Gastroesophageal sphincter (tissue), 4 donors: ENCODE data around the gene ADAR. TPM values are rescaled to one million over a fixed set of nuclear protein-coding genes. Genes with fewer than 3 reads are reported as not detected.
A peak's percentile ranks its signal among the peaks of the same experiment; 100 is the strongest.

Experiments used
- ATAC-seq: fragments of 150-250 bp; one replicate; pipeline ENCODE4 v1.9.1; 2016; ENCODE audit warnings: mild to moderate bottlenecking, moderate library complexity
- H3K27ac ChIP-seq, 4 donors: fragments of 200-600 bp; sonication (generic) in 3 of 4; 1 replicate in 3 of 4; 2 replicates in 1 of 4; pipeline ENCODE4 v1.5.1; 2016 to 2019
- H3K27me3 ChIP-seq: fragments of 200-600 bp; sonication (generic); one replicate; pipeline ENCODE4 v1.5.1; 2019
- H3K36me3 ChIP-seq, 2 donors: fragments of 200-600 bp; sonication (generic); one replicate each; pipeline ENCODE4 v1.5.1; 2019; ENCODE audit warnings: control low read depth in 1 of 2
- H3K4me1 ChIP-seq, 3 donors: fragments of 200-600 bp; sonication (generic); 1 replicate in 2 of 3; 2 replicates in 1 of 3; pipeline ENCODE4 v1.5.1; 2016 to 2019; ENCODE audit warnings: control low read depth in 2 of 3
- H3K4me3 ChIP-seq, 2 donors: fragments of 200-600 bp; sonication (generic); one replicate each; pipeline ENCODE4 v1.5.1; 2019; ENCODE audit warnings: mild to moderate bottlenecking in 1 of 2, moderate library complexity in 1 of 2
- H3K9me3 ChIP-seq, 3 donors: fragments of 200-600 bp; sonication (generic); one replicate each; pipeline ENCODE4 v1.5.1; 2017 to 2019; ENCODE audit warnings: control low read depth in 2 of 3
- EP300 ChIP-seq: sonication (generic); formaldehyde crosslinking; IDR thresholded peaks from one replicate; pipeline ENCODE4 v1.6.1; 2017; ENCODE audit warnings: antibody characterized with exemption, mild to moderate bottlenecking
- POLR2A ChIP-seq, 2 donors: fragments of 450-650 bp; IDR thresholded peaks; one replicate each; pipeline ENCODE4 v1.6.1; 2017; ENCODE audit warnings: antibody characterized with exemption in 2 of 2, mild to moderate bottlenecking in 2 of 2, moderate library complexity in 1 of 2
- POLR2AphosphoS5 ChIP-seq: sonication (generic); formaldehyde crosslinking; IDR thresholded peaks from one replicate; pipeline ENCODE4 v1.6.1; 2017; ENCODE audit warnings: antibody characterized with exemption
- WGBS, 2 donors: methylation state at CpG; one replicate each; pipeline ENCODE4 v1.1.5; 2018; ENCODE audit warnings: low coverage in 1 of 2; 5-methylcytosine and 5-hydroxymethylcytosine counted together
- total RNA-seq, 4 donors: library from RNA; depleted of rRNA; stranded (reverse); fragments of >200 nt; gene quantifications; one replicate each; pipeline ENCODE4 v1.1.0, GENCODE V29; 2016
- TF ChIP-seq, protein P1 (sequence below), 4 experiments: fragments of 200-600 bp in 2 of 4; fragments of 450-650 bp in 2 of 4; sonication (generic) in 1 of 4; IDR thresholded peaks; one replicate each; pipeline ENCODE4 v1.5.1; 2017 to 2019; ENCODE audit warnings: antibody characterized with exemption in 4 of 4, mild to moderate bottlenecking in 2 of 4, moderate library complexity in 2 of 4

ADAR gene
- total RNA-seq, 4 donors from 2014 or later = 71.0 to 108 (median 90.4) TPM

DNA sequence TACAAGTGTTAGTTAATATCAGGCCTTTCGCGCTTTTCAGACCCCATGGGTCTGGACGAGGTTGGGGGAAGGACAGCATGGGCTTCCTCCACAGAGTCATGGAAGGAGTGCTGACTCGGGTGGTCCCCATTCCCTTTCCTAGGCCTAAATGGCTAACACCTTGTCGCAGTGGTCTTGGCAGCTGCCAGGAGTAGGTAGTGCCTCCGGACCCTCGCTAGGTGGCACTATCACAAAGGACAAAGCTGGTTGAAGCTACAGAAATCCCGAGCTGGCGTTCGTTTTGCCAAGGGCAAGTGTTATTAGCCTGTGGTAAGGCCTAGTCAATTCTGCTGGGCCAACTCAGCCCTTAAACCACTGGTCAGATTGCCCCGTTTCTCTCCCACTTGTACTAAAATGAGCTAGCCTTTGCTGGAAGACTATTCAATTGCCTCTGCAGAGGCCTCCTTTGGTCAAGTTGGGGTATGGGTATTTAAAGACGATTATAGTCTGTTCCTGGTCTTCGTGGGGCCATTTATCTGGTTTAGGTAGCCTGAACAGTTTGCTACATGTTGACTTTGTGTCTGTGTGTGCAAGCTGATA, 48.4 kb downstream of the ADAR start:
- peaks cover 0 to 46% (median 10%) of the 10 kb centered on the region in 3 donors for H3K4me1 ChIP-seq
- no peaks in the 10 kb centered on the region for H3K9me3 ChIP-seq
- H3K36me3 ChIP-seq = peaks cover 0 to 14% of the 10 kb centered on the region in 2 donors
- ATAC-seq = peak; percentile 71
- peak overlapping the region; percentile 48 to 93 for H3K4me3 ChIP-seq
- H3K27me3 ChIP-seq = no peaks in the 10 kb centered on the region
- peak; percentile 26 for TF ChIP-seq POLR2AphosphoS5
- no peak for TF ChIP-seq EP300
- TF ChIP-seq POLR2A (IDR thresholded peaks at IDR 0.05) = no peak
- TF ChIP-seq, protein P1, sequence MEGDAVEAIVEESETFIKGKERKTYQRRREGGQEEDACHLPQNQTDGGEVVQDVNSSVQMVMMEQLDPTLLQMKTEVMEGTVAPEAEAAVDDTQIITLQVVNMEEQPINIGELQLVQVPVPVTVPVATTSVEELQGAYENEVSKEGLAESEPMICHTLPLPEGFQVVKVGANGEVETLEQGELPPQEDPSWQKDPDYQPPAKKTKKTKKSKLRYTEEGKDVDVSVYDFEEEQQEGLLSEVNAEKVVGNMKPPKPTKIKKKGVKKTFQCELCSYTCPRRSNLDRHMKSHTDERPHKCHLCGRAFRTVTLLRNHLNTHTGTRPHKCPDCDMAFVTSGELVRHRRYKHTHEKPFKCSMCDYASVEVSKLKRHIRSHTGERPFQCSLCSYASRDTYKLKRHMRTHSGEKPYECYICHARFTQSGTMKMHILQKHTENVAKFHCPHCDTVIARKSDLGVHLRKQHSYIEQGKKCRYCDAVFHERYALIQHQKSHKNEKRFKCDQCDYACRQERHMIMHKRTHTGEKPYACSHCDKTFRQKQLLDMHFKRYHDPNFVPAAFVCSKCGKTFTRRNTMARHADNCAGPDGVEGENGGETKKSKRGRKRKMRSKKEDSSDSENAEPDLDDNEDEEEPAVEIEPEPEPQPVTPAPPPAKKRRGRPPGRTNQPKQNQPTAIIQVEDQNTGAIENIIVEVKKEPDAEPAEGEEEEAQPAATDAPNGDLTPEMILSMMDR (IDR thresholded peaks at IDR 0.05) = peak in 3 of 4 experiments; percentile 93 to 97 (median 93)
- H3K27ac ChIP-seq = peak overlapping the region; percentile 87 to 92 (median 89)
- 9 to 14% methylated on average over 6 to 11 of the region's 13 CpGs for WGBS, 2 donors

DNA sequence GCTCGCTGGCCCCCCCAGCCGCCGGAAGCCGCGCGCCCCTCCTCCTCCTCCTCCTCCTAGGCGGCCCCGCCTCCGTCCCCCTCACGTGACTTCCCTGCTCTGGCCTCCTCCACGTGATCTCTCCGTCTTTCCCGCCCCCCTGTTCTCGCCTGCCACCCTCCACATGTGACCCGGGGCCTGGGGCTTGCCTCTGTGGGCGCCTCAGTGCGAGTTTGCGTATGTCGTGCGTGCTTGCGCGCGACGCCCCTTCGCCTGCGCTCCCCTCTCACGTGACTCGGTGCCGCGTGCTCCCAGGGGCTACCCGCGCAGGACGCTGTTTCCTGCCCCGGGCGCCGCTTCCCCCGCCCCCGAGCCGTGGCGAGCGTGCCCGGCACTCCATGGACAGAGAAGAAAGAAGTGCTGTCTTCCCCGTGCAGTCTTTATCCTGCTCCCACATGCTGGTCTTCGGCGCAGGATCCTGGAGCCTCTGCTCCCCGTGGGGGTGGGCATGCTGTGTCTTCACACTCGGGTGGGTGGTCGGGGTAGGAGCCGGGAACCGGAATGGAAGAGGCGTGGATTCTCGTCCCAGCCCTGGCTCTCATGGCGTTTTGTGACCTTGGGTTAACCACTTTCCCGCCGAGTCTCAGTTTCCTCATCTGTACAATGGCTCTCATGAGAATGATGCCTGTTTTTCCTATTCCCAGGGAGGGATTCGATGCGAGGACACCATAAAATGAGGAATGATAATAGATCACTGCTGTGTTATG, 49.1 kb downstream of the ADAR start:
- peak; percentile 97 for ATAC-seq
- H3K27ac ChIP-seq = peak overlapping the region; percentile 87 to 92 (median 89)
- peak overlapping the region; percentile 48 to 93 for H3K4me3 ChIP-seq
- TF ChIP-seq POLR2AphosphoS5 (peak; percentile 70), POLR2A (IDR thresholded peaks at IDR 0.05) (peak in 1 of 2 donors; percentile 63), EP300 (no peak)
- TF ChIP-seq, protein P1 (IDR thresholded peaks at IDR 0.05) = no peak
- peaks cover 0 to 21% of the 10 kb centered on the region in 2 donors for H3K36me3 ChIP-seq
- H3K9me3 ChIP-seq = no peaks in the 10 kb centered on the region
- H3K4me1 ChIP-seq = peaks cover 0 to 50% (median 10%) of the 10 kb centered on the region in 3 donors
- WGBS, 2 donors = 0 to 5% methylated on average over 8 to 9 of the region's 57 CpGs
- H3K27me3 ChIP-seq = no peaks in the 10 kb centered on the region

DNA sequence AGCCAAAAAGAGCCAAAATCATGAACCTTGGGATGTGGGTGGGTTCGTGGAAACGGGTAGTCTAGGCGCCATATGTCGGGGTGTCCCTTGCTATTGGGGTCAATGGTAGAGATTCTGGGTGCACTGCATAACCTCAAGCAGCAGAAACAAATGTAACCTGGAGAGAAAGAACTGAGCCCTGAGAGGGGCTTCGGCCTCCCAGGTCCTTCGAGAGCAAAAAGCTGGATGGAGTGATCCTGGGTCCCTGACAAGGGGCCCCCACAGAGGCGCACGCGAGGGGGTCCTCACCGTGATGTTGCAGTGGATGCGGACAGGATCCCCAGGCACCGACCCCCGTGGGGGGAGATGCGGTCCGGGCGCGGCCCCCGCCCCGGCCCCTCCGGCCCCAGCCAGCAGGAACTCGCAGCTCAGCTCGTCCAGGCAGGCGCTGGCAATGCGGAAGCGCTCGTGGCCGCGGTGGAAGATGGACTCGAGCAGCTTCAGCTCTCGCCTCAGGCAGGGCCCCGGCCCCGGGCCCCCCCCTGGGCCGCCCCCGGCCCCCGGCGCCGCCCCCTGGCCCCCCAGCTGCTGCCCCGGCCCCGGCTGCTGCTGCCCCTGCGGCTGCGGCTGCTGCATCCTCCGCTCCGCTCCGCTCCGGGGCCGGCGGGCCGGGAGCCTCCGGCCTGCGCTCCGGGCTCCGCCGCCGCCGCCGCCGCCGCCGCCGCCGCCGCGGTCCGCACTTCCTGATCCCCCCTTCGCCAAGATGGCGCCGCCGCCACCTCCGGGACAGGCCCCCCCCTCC, 49.9 kb downstream of the ADAR start, which contains the start of gene UBE2Q1:
Gene UBE2Q1, minus strand, starts transcription at position 724 of the 781 bp plus-strand sequence. Its CDS starts 109 bp downstream, at position 615.
- 0% methylated on average over 2 to 4 of the region's 69 CpGs for WGBS, 2 donors

DNA sequence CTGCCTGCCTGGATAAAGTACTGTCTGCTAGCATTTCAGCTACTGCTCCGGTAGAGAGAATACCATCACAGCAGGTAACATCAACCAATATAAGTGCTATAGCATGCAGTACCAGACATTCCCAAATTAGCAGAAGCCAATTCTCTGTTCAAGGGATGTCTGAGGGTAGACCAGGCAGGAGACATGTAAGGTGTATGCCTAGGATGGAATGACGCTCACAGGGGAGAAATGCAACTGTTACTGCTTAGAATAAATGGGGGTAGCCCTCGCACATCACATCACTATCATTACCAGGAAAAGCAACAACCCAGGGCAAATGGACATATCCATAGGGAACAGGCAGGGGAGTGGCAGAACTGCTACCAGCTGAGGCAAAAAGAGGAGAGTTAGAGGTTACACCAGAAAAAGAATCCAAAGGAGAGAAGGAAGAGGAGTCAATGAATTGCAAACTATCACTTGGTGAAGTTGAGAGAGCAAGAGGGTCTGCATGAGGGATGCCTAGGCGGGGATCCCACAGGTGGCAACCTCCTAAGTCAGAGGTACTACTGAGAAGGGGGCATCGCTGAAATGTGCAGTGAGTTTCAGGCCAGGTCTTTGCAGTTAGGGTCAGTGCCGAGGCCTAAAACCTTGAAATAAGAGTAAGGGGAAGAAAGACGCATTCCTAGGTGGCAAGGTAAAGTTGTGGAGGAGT, 50.6 kb downstream of the ADAR start:
- Histone ChIP-seq H3K9me3 (no peaks in the 10 kb centered on the region), H3K4me3 (peak overlapping the region; percentile 90 to 93), H3K27ac (peak overlapping the region in 3 of 4 donors; percentile 89 to 92 (median 89)), H3K27me3 (no peaks in the 10 kb centered on the region), H3K4me1 (peaks cover 0 to 65% (median 18%) of the 10 kb centered on the region in 3 donors), H3K36me3 (peaks cover 0 to 36% of the 10 kb centered on the region in 2 donors)
- TF ChIP-seq, protein P1 (IDR thresholded peaks at IDR 0.05) = no peak
- TF ChIP-seq POLR2AphosphoS5 = no peak
- no peak for TF ChIP-seq EP300
- TF ChIP-seq POLR2A (IDR thresholded peaks at IDR 0.05) = no peak
- WGBS, 2 donors = 9 to 23% methylated on average over 5 to 7 of the region's 7 CpGs
- no peak for ATAC-seq

More for the DNA sequence above, 49.9 kb downstream of the ADAR start, which contains the start of gene UBE2Q1:
- peaks cover 0 to 57% (median 17%) of the 10 kb centered on the region in 3 donors for H3K4me1 ChIP-seq
- peak; percentile 6 for ATAC-seq
- H3K9me3 ChIP-seq = no peaks in the 10 kb centered on the region
- H3K27ac ChIP-seq = peak within 1 kb of the TSS; percentile 87 to 92 (median 89)
- H3K36me3 ChIP-seq = peaks cover 0 to 29% of the 10 kb centered on the region in 2 donors
- H3K27me3 ChIP-seq = no peaks in the 10 kb centered on the region
- peak within 1 kb of the TSS; percentile 90 to 93 for H3K4me3 ChIP-seq
- TF ChIP-seq EP300 = no peak
- peak in 1 of 2 donors; percentile 57 for TF ChIP-seq POLR2A (IDR thresholded peaks at IDR 0.05)
